HepG2 (cell line): ENCODE measurements around the gene TMEM229B. TPM values are rescaled to one million over a fixed set of nuclear protein-coding genes. Genes with fewer than 3 reads are reported as not detected.

Experiments
- ATAC-seq: fragments of 200-7000 bp; cut with Tn5 transposase; 3 replicates; pipeline ENCODE4 v1.9.1; 2020; ENCODE audit warnings: mild to moderate bottlenecking, moderate library complexity
- BruUV-seq: library from RNA; stranded (reverse); fragments of 400-500 nt; replicated peaks from 2 replicates; lab custom pipeline; 2021; lab: Mats Ljungman, UMichigan
- CTCF ChIA-PET: fragments of 300-600 bp; formaldehyde crosslinking; extraction: SDS; loops from one replicate; lab custom pipeline; 2021; ENCODE audit warnings: low total read pairs, inconsistent platforms, low intra/inter-chr PET ratio; lab: Yijun Ruan, JAX
- POLR2A ChIA-PET: fragments of 350-600 bp; sonication (Branson Sonifier 250); formaldehyde crosslinking; loops from one replicate; lab custom pipeline; 2020; ENCODE audit warnings: antibody characterized with exemption, inconsistent platforms; lab: Yijun Ruan, JAX
- DNase-seq: peaks from one replicate; pipeline ENCODE4 v3.0.0-alpha.2; 2015; ENCODE audit warnings: low spot score
- FAIRE-seq: peaks from 3 replicates; lab custom pipeline; 2011; peaks lifted over from hg19 to GRCh38; lab: Jason Lieb, UNC
- H2AFZ ChIP-seq: one replicate; pipeline ENCODE4 v1.6.1; 2011; ENCODE audit warnings: low read length, inconsistent platforms
- H3K27ac ChIP-seq: fragments of 300-600 bp; 3 replicates; pipeline ENCODE4 v1.8.0; 2011; ENCODE audit warnings: mixed run types, mild to moderate bottlenecking, mixed read lengths, low read length, inconsistent platforms; ENCODE audit not compliant: insufficient read depth; ENCODE audit errors: extremely low read length
- H3K27me3 ChIP-seq, 2 experiments: fragments of 200-600 bp in 1 of 2; 2 replicates in 1 of 2; 3 replicates in 1 of 2; pipeline versions ENCODE4 v1.6.0 to v1.8.0; 2011; ENCODE audit warnings: low read length in 2 of 2, mild to moderate bottlenecking in 2 of 2, moderate library complexity in 2 of 2, inconsistent platforms in 1 of 2; ENCODE audit not compliant: insufficient read depth in 2 of 2, control insufficient read depth in 1 of 2
- H3K36me3 ChIP-seq, 2 experiments: fragments of 200-600 bp in 1 of 2; replicated peaks in 1 of 2; 2 replicates in 1 of 2; 3 replicates in 1 of 2; pipeline versions ENCODE4 v1.5.1 to v1.8.0; 2011; ENCODE audit warnings: low read length in 2 of 2, inconsistent platforms in 1 of 2; ENCODE audit not compliant: insufficient read depth in 2 of 2, control insufficient read depth in 1 of 2
- H3K4me1 ChIP-seq: 2 replicates; pipeline ENCODE4 v1.5.1; 2012; ENCODE audit warnings: low read length, inconsistent platforms; ENCODE audit not compliant: insufficient read depth
- H3K4me2 ChIP-seq: 2 replicates; pipeline ENCODE4 v1.6.0; 2011; ENCODE audit warnings: low read depth, low read length, inconsistent platforms
- H3K4me3 ChIP-seq, 3 experiments: fragments of 200-600 bp in 1 of 3; sonication (generic), shearing (Covaris generic) in 1 of 3; replicated peaks in 1 of 3; 2 replicates each; pipeline ENCODE4 v1.5.1; 2011 to 2016; ENCODE audit warnings: low read length in 3 of 3, inconsistent platforms in 2 of 3, low read depth in 2 of 3, mild to moderate bottlenecking in 2 of 3, control low read depth in 1 of 3, mixed read lengths in 1 of 3; ENCODE audit not compliant: insufficient read depth in 1 of 3
- H3K79me2 ChIP-seq: one replicate; pipeline ENCODE4 v1.6.1; 2011; ENCODE audit warnings: low read length, inconsistent platforms; ENCODE audit not compliant: insufficient read depth
- H3K9ac ChIP-seq: 2 replicates; pipeline ENCODE4 v1.6.0; 2011; ENCODE audit warnings: mild to moderate bottlenecking, low read depth, low read length, inconsistent platforms; ENCODE audit not compliant: insufficient read depth
- H3K9me3 ChIP-seq: 2 replicates; pipeline ENCODE4 v1.5.1; 2012; ENCODE audit warnings: mild to moderate bottlenecking, low read length
- H4K20me1 ChIP-seq: 2 replicates; pipeline ENCODE4 v1.6.0; 2011; ENCODE audit warnings: inconsistent platforms, mild to moderate bottlenecking, low read length, moderate library complexity; ENCODE audit not compliant: insufficient read depth
- ZFP36L2 ChIP-seq: sonication (generic); formaldehyde crosslinking; IDR thresholded peaks from 2 replicates; pipeline ENCODE4 v1.4.0; 2020; ENCODE audit warnings: missing genetic modification reagents
- ZFP37 ChIP-seq: sonication (generic); formaldehyde crosslinking; IDR thresholded peaks from 2 replicates; pipeline ENCODE4 v1.4.0; 2020; ENCODE audit warnings: missing genetic modification reagents, borderline replicate concordance
- ZNF136 ChIP-seq: sonication (generic); formaldehyde crosslinking; IDR thresholded peaks from 2 replicates; pipeline ENCODE4 v1.8.1; 2022; ENCODE audit warnings: low read depth, mild to moderate bottlenecking, moderate library complexity, missing genetic modification reagents
- ZNF280D ChIP-seq: sonication (generic); formaldehyde crosslinking; IDR thresholded peaks from 2 replicates; pipeline ENCODE4 v1.5.1; 2020; ENCODE audit warnings: mild to moderate bottlenecking, missing genetic modification reagents
- ZSCAN29 ChIP-seq: sonication (generic); formaldehyde crosslinking; conservative IDR thresholded peaks from 2 replicates; pipeline ENCODE4 v1.4.0; 2020; ENCODE audit warnings: mild to moderate bottlenecking, missing genetic modification reagents
- WGBS: methylation state at CpG from one replicate; pipeline ENCODE4 v1.1.6; 2017; ENCODE audit warnings: low lambda C conversion rate; 5-methylcytosine and 5-hydroxymethylcytosine counted together
- in situ Hi-C: cut with HindIII; loops from 2 replicates; pipeline ENCODE4 v1.10.0; 2017; ENCODE audit warnings: low pct_unique_long_range_greater_than_20kb; ENCODE audit not compliant: extremely low pct_ligation_motif_present
- intact Hi-C: fragments of 100-400 bp; cut with micrococcal nuclease; formaldehyde crosslinking; loops from one replicate; pipeline ENCODE4 v1.10.0; 2022; ENCODE audit not compliant: unreplicated experiment
- polyA plus RNA-seq, 8 experiments: library from polyadenylated mRNA; depleted of rRNA in 3 of 8; stranded (reverse) in 7 of 8; unstranded in 1 of 8; fragments of >200 nt; fragmentation: Illumina TruSeq in 4 of 8; extraction: Trizol in 4 of 8; gene quantifications; 2 replicates each; pipeline versions ENCODE4 v1.2.1 to v1.2.3, GENCODE V29; 2011 to 2016; ENCODE audit warnings: low read depth in 4 of 8, missing spikeins in 1 of 8, mixed read lengths in 1 of 8; ENCODE audit not compliant: insufficient read depth in 1 of 8
- total RNA-seq, 5 experiments: library from RNA; depleted of rRNA; stranded (reverse); fragments of >200 nt; fragmentation: Illumina TruSeq; extraction: Trizol; gene quantifications; 2 replicates each; pipeline ENCODE4 v1.2.3, GENCODE V29; 2016; ENCODE audit warnings: low read depth in 1 of 5

Gene TMEM229B
- total and polyA plus RNA-seq, 2 of the 13 experiments (the other 11 are each of a cell fraction or from before 2014, with no cell fraction given) = 0.69 to 1.1 TPM

GRCh38 chr14:67522270-67522669, 33.7 kb upstream of the TMEM229B start (continued):
- TF ChIP-seq ZSCAN29 (CRISPR knock-in tag) = no peak
- TF ChIP-seq, all 625 proteins: peak for 0

- H3K9me3 ChIP-seq = no peaks in the 10 kb centered on the region
- no peak overlapping the region for H2AFZ ChIP-seq
- DNase-seq = no peak
- H3K79me2 ChIP-seq = no peaks in the 10 kb centered on the region
- H3K27ac ChIP-seq = no peak overlapping the region
- no peak overlapping the region for H3K4me3 ChIP-seq
- intact Hi-C loops = loop anchor here (10.0 kb wide), 2 partner anchors 144 to 184 kb away; partner anchors contain the start of gene RDH12
- no peaks in the 10 kb centered on the region for H4K20me1 ChIP-seq
- no TSS peak for BruUV-seq
- no peaks in the 10 kb centered on the region for H3K36me3 ChIP-seq
- H3K4me2 ChIP-seq = no peak overlapping the region
- TF ChIP-seq ZNF280D (CRISPR knock-in tag) = no peak
- TF ChIP-seq, all 625 proteins: peak for 0
- in situ Hi-C loops = no loop called here
- Histone ChIP-seq H3K4me1 (peaks cover 29% of the 10 kb centered on the region), H3K9ac (no peak overlapping the region), H3K27me3 (peaks cover 4 to 40% of the 10 kb centered on the region in 2 experiments; a peak in 4 of 5 replicates)
- CTCF ChIA-PET = no interaction called here
- FAIRE-seq = no peak
- no peak for ATAC-seq
- 50% methylated on average over 1 of the region's 1 CpG for WGBS
- POLR2A ChIA-PET = no interaction called here
Measured at GRCh38 chr14:67520482-67520881, 32.0 kb upstream of the TMEM229B start.

- H3K36me3 ChIP-seq = no peaks in the 10 kb centered on the region
- in situ Hi-C loops (no loop called here), intact Hi-C loops (no loop called here)
- WGBS = 27% methylated on average over 5 of the region's 5 CpGs
- H2AFZ ChIP-seq = no peak overlapping the region
- ChIA-PET POLR2A (no interaction called here), CTCF (no interaction called here)
- ATAC-seq = no peak
- H3K27ac ChIP-seq = no peak overlapping the region
- no peak overlapping the region for H3K4me3 ChIP-seq
- TF ChIP-seq ZFP36L2 = no peak
- no peak for TF ChIP-seq ZFP37 (CRISPR knock-in tag)
- no peak for TF ChIP-seq ZNF136 (CRISPR knock-in tag)
- no peak for FAIRE-seq
- peaks cover 4 to 44% of the 10 kb centered on the region in 2 experiments; a peak in 4 of 5 replicates for H3K27me3 ChIP-seq
- H4K20me1 ChIP-seq = no peaks in the 10 kb centered on the region
- no peak overlapping the region for H3K4me2 ChIP-seq
- peaks cover 30% of the 10 kb centered on the region for H3K4me1 ChIP-seq
- H3K9me3 ChIP-seq = no peaks in the 10 kb centered on the region
- H3K9ac ChIP-seq = no peak overlapping the region
- H3K79me2 ChIP-seq = no peaks in the 10 kb centered on the region
- no TSS peak for BruUV-seq
- DNase-seq = no peak
Measured at GRCh38 chr14:67519406-67519805, 30.9 kb upstream of the TMEM229B start.
